HEK293 (cell line): Measurements from ENCODE around the gene HOXA3.

ENCODE experiments used
- ATF2 ChIP-seq: fragments of 450-650 bp; formaldehyde crosslinking; IDR thresholded peaks from 2 replicates; pipeline ENCODE4 v1.5.1; 2016; ENCODE audit warnings: missing biosample characterization, missing genetic modification characterization, low read depth
- BCL11A ChIP-seq: fragments of 450-650 bp; formaldehyde crosslinking; IDR thresholded peaks from 2 replicates; pipeline ENCODE4 v1.5.1; 2016; ENCODE audit warnings: low read depth, missing biosample characterization, missing genetic modification characterization
- CTCF ChIP-seq: fragments of 450-650 bp; formaldehyde crosslinking; IDR thresholded peaks from 2 replicates; pipeline ENCODE4 v1.5.1; 2016; ENCODE audit warnings: missing biosample characterization, missing genetic modification characterization
- ZBTB11 ChIP-seq: fragments of 450-650 bp; formaldehyde crosslinking; conservative IDR thresholded peaks from 2 replicates; pipeline ENCODE4 v1.5.1; 2016; ENCODE audit warnings: low read depth, missing biosample characterization, missing genetic modification characterization
- ZNF510 ChIP-seq: fragments of 450-650 bp; formaldehyde crosslinking; IDR thresholded peaks from 2 replicates; pipeline ENCODE4 v1.5.1; 2018; ENCODE audit warnings: mild to moderate bottlenecking, missing genetic modification characterization, missing biosample characterization; ENCODE audit not compliant: insufficient replicate concordance

GRCh38 chr7:27111751-27112277 is 40.6 kb downstream of the HOXA3 start:
- TF ChIP-seq CTCF (no peak), ZBTB11 (tag by site-specific recombination) (no peak), ZNF510 (tag by site-specific recombination) (no peak), ATF2 (tag by site-specific recombination) (no peak), BCL11A (tag by site-specific recombination) (no peak)
